ENCODE results near the gene ZNF670.

DNA sequence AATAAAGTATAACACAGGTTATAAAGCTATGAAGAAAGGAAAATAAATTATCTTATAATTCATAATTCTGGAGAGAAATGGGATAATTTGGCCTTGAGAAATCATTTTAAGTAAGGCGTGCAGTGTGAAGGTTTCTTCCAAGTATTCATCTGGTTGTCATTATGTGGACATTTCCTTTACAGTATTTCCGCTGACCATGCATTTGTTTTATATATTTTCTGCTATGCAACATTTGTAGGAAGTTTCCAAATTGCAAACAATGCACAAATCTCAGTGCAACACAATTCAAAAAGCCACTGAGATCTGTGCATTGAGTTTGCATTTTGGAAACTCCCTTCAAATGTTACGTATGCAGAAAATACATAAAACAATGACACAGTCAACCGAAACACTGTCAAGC is 17.8 kb downstream of the ZNF670 start:
- TF ChIP-seq, protein P1, sequence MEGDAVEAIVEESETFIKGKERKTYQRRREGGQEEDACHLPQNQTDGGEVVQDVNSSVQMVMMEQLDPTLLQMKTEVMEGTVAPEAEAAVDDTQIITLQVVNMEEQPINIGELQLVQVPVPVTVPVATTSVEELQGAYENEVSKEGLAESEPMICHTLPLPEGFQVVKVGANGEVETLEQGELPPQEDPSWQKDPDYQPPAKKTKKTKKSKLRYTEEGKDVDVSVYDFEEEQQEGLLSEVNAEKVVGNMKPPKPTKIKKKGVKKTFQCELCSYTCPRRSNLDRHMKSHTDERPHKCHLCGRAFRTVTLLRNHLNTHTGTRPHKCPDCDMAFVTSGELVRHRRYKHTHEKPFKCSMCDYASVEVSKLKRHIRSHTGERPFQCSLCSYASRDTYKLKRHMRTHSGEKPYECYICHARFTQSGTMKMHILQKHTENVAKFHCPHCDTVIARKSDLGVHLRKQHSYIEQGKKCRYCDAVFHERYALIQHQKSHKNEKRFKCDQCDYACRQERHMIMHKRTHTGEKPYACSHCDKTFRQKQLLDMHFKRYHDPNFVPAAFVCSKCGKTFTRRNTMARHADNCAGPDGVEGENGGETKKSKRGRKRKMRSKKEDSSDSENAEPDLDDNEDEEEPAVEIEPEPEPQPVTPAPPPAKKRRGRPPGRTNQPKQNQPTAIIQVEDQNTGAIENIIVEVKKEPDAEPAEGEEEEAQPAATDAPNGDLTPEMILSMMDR (IDR thresholded peaks at IDR 0.05), result no peak
- TF ChIP-seq ZFX (IDR thresholded peaks at IDR 0.05; ENCODE audit: borderline replicate concordance), result no peak
